ENCODE results near the gene TDP2.
A peak's percentile ranks its signal among the peaks of the same experiment; 100 is the strongest.

The TDP2 gene

DNA sequence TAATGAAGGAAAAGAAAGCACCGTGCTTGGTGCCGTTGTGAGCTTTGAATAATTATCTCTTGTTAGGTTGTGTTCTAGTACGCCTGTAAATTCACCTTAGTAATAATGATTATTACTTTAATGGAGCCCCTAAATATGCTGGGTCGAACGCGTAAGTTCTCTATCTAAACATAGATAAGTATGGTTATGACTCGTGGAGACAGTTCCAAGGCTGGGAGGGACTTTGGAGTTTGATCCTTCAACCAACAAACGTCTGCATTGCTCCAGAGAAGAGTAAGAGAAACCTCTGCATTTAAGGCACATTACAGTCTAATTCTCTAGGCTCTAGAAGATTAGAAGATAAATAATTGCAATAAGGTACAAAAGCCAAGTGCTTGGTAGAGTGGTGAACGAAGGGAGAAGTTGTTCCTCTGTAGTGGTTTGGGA is 692 bp upstream of the TDP2 start:
- peak overlapping the region; percentile 96 for H2AFZ ChIP-seq (ENCODE audit: low read length)
- DNase-seq (ENCODE audit: low spot score): no peak
- H3K4me1 ChIP-seq (ENCODE audit: control insufficient read depth in 2 of 2, insufficient read depth in 1 of 2, low read depth in 1 of 2, low read length in 2 of 2): peaks cover 4 to 10% of the 10 kb centered on the region in 2 donors
- H3K36me3 ChIP-seq (replicated peaks in 1 of 2; ENCODE audit: control insufficient read depth in 2 of 2, insufficient read depth in 2 of 2, low read length in 2 of 2): peaks cover 6 to 34% of the 10 kb centered on the region in 2 donors
- no peak overlapping the region for H3K14ac ChIP-seq (ENCODE audit: low read length)
- peaks cover 0 to 24% of the 10 kb centered on the region in 2 donors for H3K9me3 ChIP-seq (replicated peaks in 1 of 2; ENCODE audit: control insufficient read depth in 2 of 2, insufficient read depth in 1 of 2, low read depth in 1 of 2, low read length in 2 of 2)
- no CpG with 5 or more reads among the region's 9 CpGs for WGBS, 2 donors (ENCODE audit: extremely low coverage in 2 of 2, insufficient read length in 2 of 2, insufficient replicate concordance in 1 of 2)
- peak overlapping the region; percentile 80 to 92 for H3K4me3 ChIP-seq (ENCODE audit: low read length in 2 of 2)
- no peak overlapping the region for H3K18ac ChIP-seq (ENCODE audit: low read length)
- H3K27ac ChIP-seq (replicated peaks; ENCODE audit: low read length): peak overlapping the region; percentile 86
- no peak overlapping the region for H3K9ac ChIP-seq (ENCODE audit: low read depth, low read length, poor library complexity)
- H3K4me2 ChIP-seq (ENCODE audit: insufficient read depth, low read length, poor library complexity, severe bottlenecking): peak overlapping the region; percentile 69
- no peaks in the 10 kb centered on the region for H3K27me3 ChIP-seq (ENCODE audit: control insufficient read depth in 3 of 3, insufficient read depth in 3 of 3, low read depth in 1 of 3, low read length in 3 of 3)
- H3K79me1 ChIP-seq (ENCODE audit: low read depth, low read length): peaks cover 2% of the 10 kb centered on the region
- no peak overlapping the region for H2BK12ac ChIP-seq (ENCODE audit: low read length)
- no peak overlapping the region for H2BK5ac ChIP-seq (ENCODE audit: low read length)
- H2BK120ac ChIP-seq (ENCODE audit: low read depth, low read length): no peak overlapping the region
- H2AK5ac ChIP-seq (ENCODE audit: low read depth, low read length): no peak overlapping the region
- H4K8ac ChIP-seq (ENCODE audit: low read depth, low read length): no peak overlapping the region
- no peak overlapping the region for H2BK15ac ChIP-seq (ENCODE audit: low read length)
- no peak overlapping the region for H4K91ac ChIP-seq (ENCODE audit: low read depth, low read length, poor library complexity)
- H3K4ac ChIP-seq (ENCODE audit: low read length): no peak overlapping the region
- H3K23ac ChIP-seq (ENCODE audit: low read depth, low read length, poor library complexity): no peak overlapping the region

DNA sequence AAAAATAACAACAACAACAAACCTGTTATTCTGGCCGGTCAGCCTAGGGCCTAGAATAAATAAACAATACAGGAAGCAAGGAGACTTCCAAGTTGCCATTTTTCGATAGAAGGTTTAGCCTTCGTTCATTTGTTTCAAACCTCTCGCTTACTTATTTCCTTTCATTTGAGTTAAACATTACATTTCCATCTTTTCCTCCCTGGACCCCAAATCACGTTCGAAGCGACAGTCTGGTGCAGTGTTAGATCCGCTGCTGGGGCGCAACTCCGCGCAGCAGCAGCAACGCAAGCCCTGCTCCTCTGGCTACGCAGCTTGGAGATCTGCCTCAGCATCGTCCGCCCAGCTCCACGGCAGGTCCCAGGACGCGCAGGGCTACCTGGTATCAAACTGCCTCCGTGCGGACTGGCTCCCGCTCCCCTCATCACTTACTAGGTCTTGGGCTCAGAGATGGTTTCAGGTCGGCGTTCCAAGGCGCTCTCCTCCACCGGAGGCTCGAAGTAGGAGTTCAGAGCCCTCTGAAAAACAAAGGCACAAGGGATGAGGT is 530 bp downstream of the TDP2 start:
- H2BK12ac ChIP-seq (ENCODE audit: low read length): peak overlapping the region; percentile 30
- peak overlapping the region; percentile 84 for H3K14ac ChIP-seq (ENCODE audit: low read length)
- peak overlapping the region; percentile 86 for H4K8ac ChIP-seq (ENCODE audit: low read depth, low read length)
- peak overlapping the region; percentile 99 for H3K9ac ChIP-seq (ENCODE audit: low read depth, low read length, poor library complexity)
- H2BK15ac ChIP-seq (ENCODE audit: low read length): peak overlapping the region; percentile 100
- H2AFZ ChIP-seq (ENCODE audit: low read length): peak overlapping the region; percentile 96
- H2BK120ac ChIP-seq (ENCODE audit: low read depth, low read length): peak overlapping the region; percentile 75
- peak overlapping the region; percentile 92 to 93 for H3K4me3 ChIP-seq (ENCODE audit: low read length in 2 of 2)
- peaks cover 10% of the 10 kb centered on the region in 2 donors for H3K4me1 ChIP-seq (ENCODE audit: control insufficient read depth in 2 of 2, insufficient read depth in 1 of 2, low read depth in 1 of 2, low read length in 2 of 2)
- H3K27me3 ChIP-seq (ENCODE audit: control insufficient read depth in 3 of 3, insufficient read depth in 3 of 3, low read depth in 1 of 3, low read length in 3 of 3): no peaks in the 10 kb centered on the region
- H3K4me2 ChIP-seq (ENCODE audit: insufficient read depth, low read length, poor library complexity, severe bottlenecking): peak overlapping the region; percentile 76
- peak; percentile 24 for DNase-seq (ENCODE audit: low spot score)
- peak overlapping the region; percentile 98 for H2BK5ac ChIP-seq (ENCODE audit: low read length)
- peak overlapping the region; percentile 82 for H4K91ac ChIP-seq (ENCODE audit: low read depth, low read length, poor library complexity)
- peak overlapping the region; percentile 78 for H2AK5ac ChIP-seq (ENCODE audit: low read depth, low read length)
- peak overlapping the region; percentile 96 for H3K23ac ChIP-seq (ENCODE audit: low read depth, low read length, poor library complexity)
- H3K9me3 ChIP-seq (replicated peaks in 1 of 2; ENCODE audit: control insufficient read depth in 2 of 2, insufficient read depth in 1 of 2, low read depth in 1 of 2, low read length in 2 of 2): peaks cover 0 to 20% of the 10 kb centered on the region in 2 donors
- peak overlapping the region; percentile 95 for H3K27ac ChIP-seq (replicated peaks; ENCODE audit: low read length)
- H3K79me1 ChIP-seq (ENCODE audit: low read depth, low read length): peaks cover 2% of the 10 kb centered on the region
- WGBS, 2 donors (ENCODE audit: extremely low coverage in 2 of 2, insufficient read length in 2 of 2, insufficient replicate concordance in 1 of 2): no CpG with 5 or more reads among the region's 26 CpGs
- H3K36me3 ChIP-seq (replicated peaks in 1 of 2; ENCODE audit: control insufficient read depth in 2 of 2, insufficient read depth in 2 of 2, low read length in 2 of 2): peaks cover 6 to 44% of the 10 kb centered on the region in 2 donors
- H3K18ac ChIP-seq (ENCODE audit: low read length): peak overlapping the region; percentile 100
- H3K4ac ChIP-seq (ENCODE audit: low read length): peak overlapping the region; percentile 69

DNA sequence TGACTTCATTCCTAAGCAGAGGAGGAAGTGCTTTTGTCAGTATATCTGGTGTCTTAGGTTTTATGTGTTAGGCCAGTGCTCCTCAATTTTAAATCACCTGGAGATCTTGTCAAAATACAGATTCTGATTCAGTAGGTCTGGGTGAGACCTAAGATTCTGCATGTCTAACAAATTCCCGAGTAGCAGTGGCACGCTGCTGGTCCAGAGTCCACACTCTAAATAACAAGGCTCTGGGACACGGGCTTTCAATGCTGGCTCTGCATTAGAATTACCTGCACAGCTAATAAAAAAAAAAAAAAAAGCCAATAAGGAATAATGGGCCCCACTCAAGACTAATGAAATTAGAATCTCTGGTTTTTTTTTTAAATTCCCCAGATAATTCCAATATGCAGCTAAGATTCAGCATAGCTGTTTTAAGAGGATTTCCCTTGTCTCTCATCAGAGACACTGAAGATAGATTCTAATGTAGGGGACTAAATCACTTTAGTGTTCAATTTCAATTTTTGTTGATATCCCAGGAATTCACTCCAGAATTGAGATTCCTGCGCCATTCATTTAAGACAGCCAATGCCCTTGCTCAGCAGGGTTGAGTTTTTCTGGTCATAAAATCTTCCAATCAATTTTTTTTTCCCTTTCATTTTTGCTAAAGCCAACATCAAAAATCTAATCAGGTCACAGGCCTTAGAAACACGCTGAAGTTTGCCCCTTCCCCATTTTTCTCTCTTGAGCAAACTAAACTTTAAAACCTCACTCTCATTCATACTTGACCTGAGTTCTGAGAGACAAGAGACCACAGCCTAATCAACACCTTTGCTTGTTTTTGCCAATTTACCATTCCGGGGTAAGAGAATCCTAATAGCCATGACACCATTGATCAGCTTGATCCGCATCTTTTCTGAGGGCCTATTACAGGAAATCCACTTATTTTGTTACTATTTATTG is 2.4 kb downstream of the TDP2 start:
- H3K4me3 ChIP-seq (ENCODE audit: low read length in 2 of 2): peak overlapping the region in 1 of 2 donors; percentile 92
- no peak overlapping the region for H2AK5ac ChIP-seq (ENCODE audit: low read depth, low read length)
- H2BK12ac ChIP-seq (ENCODE audit: low read length): no peak overlapping the region
- H3K4me2 ChIP-seq (ENCODE audit: insufficient read depth, low read length, poor library complexity, severe bottlenecking): no peak overlapping the region
- H3K9me3 ChIP-seq (replicated peaks in 1 of 2; ENCODE audit: control insufficient read depth in 2 of 2, insufficient read depth in 1 of 2, low read depth in 1 of 2, low read length in 2 of 2): peaks cover 0 to 9% of the 10 kb centered on the region in 2 donors
- H2AFZ ChIP-seq (ENCODE audit: low read length): no peak overlapping the region
- H3K4ac ChIP-seq (ENCODE audit: low read length): no peak overlapping the region
- no peak overlapping the region for H3K9ac ChIP-seq (ENCODE audit: low read depth, low read length, poor library complexity)
- H4K8ac ChIP-seq (ENCODE audit: low read depth, low read length): no peak overlapping the region
- H3K27me3 ChIP-seq (ENCODE audit: control insufficient read depth in 3 of 3, insufficient read depth in 3 of 3, low read depth in 1 of 3, low read length in 3 of 3): no peaks in the 10 kb centered on the region
- peaks cover 10% of the 10 kb centered on the region in 2 donors for H3K4me1 ChIP-seq (ENCODE audit: control insufficient read depth in 2 of 2, insufficient read depth in 1 of 2, low read depth in 1 of 2, low read length in 2 of 2)
- DNase-seq (ENCODE audit: low spot score): no peak
- no peak overlapping the region for H3K23ac ChIP-seq (ENCODE audit: low read depth, low read length, poor library complexity)
- no peak overlapping the region for H2BK120ac ChIP-seq (ENCODE audit: low read depth, low read length)
- H2BK5ac ChIP-seq (ENCODE audit: low read length): no peak overlapping the region
- H3K36me3 ChIP-seq (replicated peaks in 1 of 2; ENCODE audit: control insufficient read depth in 2 of 2, insufficient read depth in 2 of 2, low read length in 2 of 2): peaks cover 6 to 61% of the 10 kb centered on the region in 2 donors
- no peak overlapping the region for H3K18ac ChIP-seq (ENCODE audit: low read length)
- H3K14ac ChIP-seq (ENCODE audit: low read length): no peak overlapping the region
- H3K27ac ChIP-seq (replicated peaks; ENCODE audit: low read length): no peak overlapping the region
- no peak overlapping the region for H4K91ac ChIP-seq (ENCODE audit: low read depth, low read length, poor library complexity)
- H3K79me1 ChIP-seq (ENCODE audit: low read depth, low read length): peaks cover 2% of the 10 kb centered on the region
- WGBS, 2 donors (ENCODE audit: extremely low coverage in 2 of 2, insufficient read length in 2 of 2, insufficient replicate concordance in 1 of 2): no CpG with 5 or more reads among the region's 7 CpGs
- no peak overlapping the region for H2BK15ac ChIP-seq (ENCODE audit: low read length)

DNA sequence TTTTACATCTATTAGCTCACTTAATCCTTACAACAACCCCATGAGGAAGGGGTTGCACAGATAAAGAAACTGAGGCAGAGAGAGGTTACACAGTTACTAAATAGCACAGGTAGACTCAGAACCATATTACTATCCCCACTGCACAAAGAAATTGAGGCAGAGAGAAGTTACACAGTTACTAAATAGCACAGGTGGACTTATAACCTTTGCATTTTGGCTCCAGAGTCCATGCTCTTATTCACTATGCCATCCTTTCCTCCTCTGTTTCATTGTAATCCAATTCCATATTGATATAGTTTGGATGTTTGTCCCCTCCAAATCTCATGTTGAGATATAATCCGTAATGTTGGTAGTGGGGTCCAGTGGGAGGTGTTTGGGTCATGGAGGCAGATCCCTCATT is 3.5 kb downstream of the TDP2 start:
- H3K9me3 ChIP-seq (replicated peaks in 1 of 2; ENCODE audit: control insufficient read depth in 2 of 2, insufficient read depth in 1 of 2, low read depth in 1 of 2, low read length in 2 of 2): no peaks in the 10 kb centered on the region
- H2AFZ ChIP-seq (ENCODE audit: low read length): no peak overlapping the region
- H3K4ac ChIP-seq (ENCODE audit: low read length): no peak overlapping the region
- no peak overlapping the region for H4K8ac ChIP-seq (ENCODE audit: low read depth, low read length)
- no peak overlapping the region for H3K4me2 ChIP-seq (ENCODE audit: insufficient read depth, low read length, poor library complexity, severe bottlenecking)
- no peak overlapping the region for H4K91ac ChIP-seq (ENCODE audit: low read depth, low read length, poor library complexity)
- no CpG with 5 or more reads among the region's 1 CpG for WGBS, 2 donors (ENCODE audit: extremely low coverage in 2 of 2, insufficient read length in 2 of 2, insufficient replicate concordance in 1 of 2)
- no peaks in the 10 kb centered on the region for H3K27me3 ChIP-seq (ENCODE audit: control insufficient read depth in 3 of 3, insufficient read depth in 3 of 3, low read depth in 1 of 3, low read length in 3 of 3)
- no peak overlapping the region for H3K23ac ChIP-seq (ENCODE audit: low read depth, low read length, poor library complexity)
- no peak overlapping the region for H2BK15ac ChIP-seq (ENCODE audit: low read length)
- H2BK5ac ChIP-seq (ENCODE audit: low read length): no peak overlapping the region
- no peak overlapping the region for H2BK12ac ChIP-seq (ENCODE audit: low read length)
- H3K18ac ChIP-seq (ENCODE audit: low read length): no peak overlapping the region
- peaks cover 10% of the 10 kb centered on the region in 2 donors for H3K4me1 ChIP-seq (ENCODE audit: control insufficient read depth in 2 of 2, insufficient read depth in 1 of 2, low read depth in 1 of 2, low read length in 2 of 2)
- H3K9ac ChIP-seq (ENCODE audit: low read depth, low read length, poor library complexity): no peak overlapping the region
- no peak overlapping the region for H3K4me3 ChIP-seq (ENCODE audit: low read length in 2 of 2)
- H3K14ac ChIP-seq (ENCODE audit: low read length): no peak overlapping the region
- no peak overlapping the region for H2BK120ac ChIP-seq (ENCODE audit: low read depth, low read length)
- peaks cover 2% of the 10 kb centered on the region for H3K79me1 ChIP-seq (ENCODE audit: low read depth, low read length)
- H3K36me3 ChIP-seq (replicated peaks in 1 of 2; ENCODE audit: control insufficient read depth in 2 of 2, insufficient read depth in 2 of 2, low read length in 2 of 2): peaks cover 6 to 73% of the 10 kb centered on the region in 2 donors
- DNase-seq (ENCODE audit: low spot score): no peak
- H3K27ac ChIP-seq (replicated peaks; ENCODE audit: low read length): no peak overlapping the region
- H2AK5ac ChIP-seq (ENCODE audit: low read depth, low read length): no peak overlapping the region
